Gastrocnemius medialis (tissue), 4 donors: ENCODE results near the gene INF2.

ENCODE experiments used
- POLR2A ChIP-seq, 2 donors: fragments of 450-650 bp; IDR thresholded peaks; one replicate each; pipeline ENCODE4 v1.6.1; 2017; ENCODE audit warnings: antibody characterized with exemption in 2 of 2, mild to moderate bottlenecking in 2 of 2, moderate library complexity in 2 of 2
- TF ChIP-seq, protein P1 (sequence below), 5 experiments: fragments of 450-650 bp in 3 of 5; fragments of 200-600 bp in 2 of 5; sonication (generic) in 2 of 5; IDR thresholded peaks in 4 of 5; conservative IDR thresholded peaks in 1 of 5; 1 replicate in 4 of 5; 2 replicates in 1 of 5; pipeline ENCODE4 v1.5.1; 2016 to 2019; ENCODE audit warnings: antibody characterized with exemption in 5 of 5, mild to moderate bottlenecking in 3 of 5, moderate library complexity in 3 of 5

DNA sequence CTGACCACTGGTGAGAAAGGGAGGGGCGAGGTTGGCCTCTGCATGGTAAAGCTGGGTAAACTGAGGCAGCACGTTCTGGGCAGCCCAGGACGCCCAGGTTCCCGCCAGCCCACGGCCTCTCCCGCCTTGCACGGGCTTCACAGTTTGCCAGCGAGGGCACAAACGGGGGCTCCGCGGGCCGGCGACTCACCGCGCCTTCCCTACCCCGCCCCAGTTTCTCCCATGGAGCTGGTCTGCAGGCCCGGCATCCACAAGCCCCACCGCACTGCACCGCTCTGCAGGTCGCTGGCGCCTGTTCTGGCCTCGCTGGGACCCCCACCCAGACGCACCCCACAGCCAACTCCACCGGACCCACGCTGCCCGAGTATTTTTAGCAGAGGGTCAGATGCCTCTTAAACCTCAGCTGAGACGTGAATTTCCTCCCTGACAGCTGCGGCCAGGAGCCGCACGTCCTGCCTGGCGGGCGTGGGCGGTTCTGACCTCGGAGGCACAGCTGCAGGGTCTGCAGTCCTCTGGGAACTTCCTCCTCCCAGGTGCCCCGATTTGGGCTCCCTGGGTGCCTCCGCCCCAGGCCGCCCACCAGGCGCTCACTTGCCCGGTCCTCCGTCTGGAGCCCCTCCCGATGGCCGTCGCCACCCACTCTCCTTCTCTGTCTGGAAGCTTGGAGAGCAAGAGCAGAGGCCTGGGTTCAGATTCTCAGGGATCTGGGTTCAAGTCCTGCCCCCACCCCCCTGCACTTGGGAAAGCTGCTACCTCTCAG is 29.5 kb upstream of the INF2 start:
- TF ChIP-seq, protein P1, sequence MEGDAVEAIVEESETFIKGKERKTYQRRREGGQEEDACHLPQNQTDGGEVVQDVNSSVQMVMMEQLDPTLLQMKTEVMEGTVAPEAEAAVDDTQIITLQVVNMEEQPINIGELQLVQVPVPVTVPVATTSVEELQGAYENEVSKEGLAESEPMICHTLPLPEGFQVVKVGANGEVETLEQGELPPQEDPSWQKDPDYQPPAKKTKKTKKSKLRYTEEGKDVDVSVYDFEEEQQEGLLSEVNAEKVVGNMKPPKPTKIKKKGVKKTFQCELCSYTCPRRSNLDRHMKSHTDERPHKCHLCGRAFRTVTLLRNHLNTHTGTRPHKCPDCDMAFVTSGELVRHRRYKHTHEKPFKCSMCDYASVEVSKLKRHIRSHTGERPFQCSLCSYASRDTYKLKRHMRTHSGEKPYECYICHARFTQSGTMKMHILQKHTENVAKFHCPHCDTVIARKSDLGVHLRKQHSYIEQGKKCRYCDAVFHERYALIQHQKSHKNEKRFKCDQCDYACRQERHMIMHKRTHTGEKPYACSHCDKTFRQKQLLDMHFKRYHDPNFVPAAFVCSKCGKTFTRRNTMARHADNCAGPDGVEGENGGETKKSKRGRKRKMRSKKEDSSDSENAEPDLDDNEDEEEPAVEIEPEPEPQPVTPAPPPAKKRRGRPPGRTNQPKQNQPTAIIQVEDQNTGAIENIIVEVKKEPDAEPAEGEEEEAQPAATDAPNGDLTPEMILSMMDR (IDR thresholded peaks at IDR 0.05 in 4 of 5, conservative IDR thresholded peaks at IDR 0.05 in 1 of 5), result no peak
- TF ChIP-seq POLR2A (IDR thresholded peaks at IDR 0.05), result no peak
